GM21576 (cell line): ENCODE measurements around the gene CAPZB.

Source experiments
- ATAC-seq: cut with Tn5 transposase; IDR thresholded peaks from one replicate; pipeline ENCODE4 v1.9.1; 2021; ENCODE audit warnings: mild to moderate bottlenecking, moderate library complexity; ENCODE audit not compliant: unreplicated experiment

CAPZB gene

GRCh38 chr1:19469004-19469403, 16.3 kb downstream of the CAPZB start:
- ATAC-seq, result no peak

- peak; percentile 54 for ATAC-seq
Observed at GRCh38 chr1:19468397-19468956, 16.9 kb downstream of the CAPZB start.

- ATAC-seq, result no peak
Observed at GRCh38 chr1:19467199-19468187, 17.8 kb downstream of the CAPZB start.

- ATAC-seq, result no peak
Observed at GRCh38 chr1:19466112-19466561, 19.2 kb downstream of the CAPZB start.

- no peak for ATAC-seq
Observed at GRCh38 chr1:19465650-19466049, 19.7 kb downstream of the CAPZB start.

GRCh38 chr1:19465123-19465522, 20.2 kb downstream of the CAPZB start:
- no peak for ATAC-seq

GRCh38 chr1:19464696-19465095, 20.6 kb downstream of the CAPZB start:
- ATAC-seq, result no peak

- no peak for ATAC-seq
Observed at GRCh38 chr1:19463504-19463803, 21.9 kb downstream of the CAPZB start.

- no peak for ATAC-seq
Observed at GRCh38 chr1:19462781-19463503, 22.4 kb downstream of the CAPZB start.

GRCh38 chr1:19461220-19461554, 24.2 kb downstream of the CAPZB start:
- no peak for ATAC-seq

- ATAC-seq, result no peak
Observed at GRCh38 chr1:19460535-19461219, 24.7 kb downstream of the CAPZB start.

GRCh38 chr1:19458815-19459417, 26.4 kb downstream of the CAPZB start:
- no peak for ATAC-seq

- no peak for ATAC-seq
Observed at GRCh38 chr1:19457607-19458006, 27.7 kb downstream of the CAPZB start.

GRCh38 chr1:19456968-19457441, 28.3 kb downstream of the CAPZB start:
- ATAC-seq, result no peak

GRCh38 chr1:19455353-19455752, 30.0 kb downstream of the CAPZB start:
- ATAC-seq, result no peak

GRCh38 chr1:19454265-19455146, 30.8 kb downstream of the CAPZB start:
- no peak for ATAC-seq

GRCh38 chr1:19453741-19454201, 31.6 kb downstream of the CAPZB start:
- no peak for ATAC-seq

GRCh38 chr1:19452221-19452663, 33.1 kb downstream of the CAPZB start:
- ATAC-seq, result no peak

- no peak for ATAC-seq
Observed at GRCh38 chr1:19450811-19451515, 34.4 kb downstream of the CAPZB start.
